ENCODE results near the gene FAM153A. TPM values are rescaled to one million over a fixed set of nuclear protein-coding genes. Genes with fewer than 3 reads are reported as not detected.
"Not testable (repeated sequence)": the region's sequence is repeated elsewhere in the genome, so short reads cannot be mapped to it uniquely, and the experiment has no call there.

The FAM153A gene
- total and polyA plus RNA-seq, 8 donors = 1.4 to 7.5 (median 4.3) TPM

DNA sequence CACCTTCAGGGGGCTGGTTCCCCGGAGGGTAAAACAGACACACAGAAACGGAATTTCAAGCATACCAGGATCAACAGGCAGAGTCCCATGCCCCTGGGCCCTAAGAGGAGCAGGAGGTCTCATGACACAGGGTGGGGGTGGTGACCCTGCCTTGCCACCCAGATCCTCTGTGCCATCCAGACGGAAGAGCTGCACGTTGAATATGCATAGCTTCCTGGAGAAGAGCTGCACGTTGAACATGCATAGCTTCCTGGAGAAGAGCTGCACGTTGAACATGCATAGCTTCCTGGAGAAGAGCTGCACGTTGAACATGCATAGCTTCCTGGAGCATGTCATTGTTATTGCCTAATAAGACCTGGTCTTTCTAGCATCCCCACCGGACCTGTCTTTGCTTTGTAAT lies 59.9 kb downstream of the FAM153A start:
- H3K9me3 ChIP-seq; H3K4me1 ChIP-seq; ATAC-seq; DNase-seq; FAIRE-seq; H3K27ac ChIP-seq; H3K36me3 ChIP-seq; intact Hi-C loops (cut with DNase I); H3K4me3 ChIP-seq; H3K27me3 ChIP-seq: not testable (repeated sequence)
- 70 to 87% methylated on average over 3 of the region's 8 CpGs for WGBS, 2 donors

DNA sequence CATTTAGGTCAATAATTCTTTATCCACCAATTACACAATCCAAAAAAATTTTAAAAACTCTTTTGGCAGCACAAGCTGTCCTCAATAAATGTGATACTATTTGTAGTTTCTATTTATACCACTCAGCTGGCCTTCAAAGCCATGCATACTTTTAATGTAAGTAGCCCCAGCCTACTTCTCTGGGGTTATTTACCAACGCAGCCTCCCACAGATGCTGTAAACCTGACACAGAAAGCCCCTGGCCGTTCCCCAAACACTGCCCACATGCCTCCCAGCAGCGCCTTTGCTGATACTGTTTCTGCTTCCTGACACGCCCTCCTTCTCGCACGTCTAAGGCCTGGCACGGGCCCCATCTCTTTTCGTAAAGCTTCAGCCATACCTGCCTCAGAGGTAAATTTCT lies 62.7 kb downstream of the FAM153A start:
- H3K9me3 ChIP-seq; H3K27ac ChIP-seq; H3K4me3 ChIP-seq; H3K36me3 ChIP-seq; DNase-seq; H3K27me3 ChIP-seq; intact Hi-C loops (cut with DNase I); H3K4me1 ChIP-seq; FAIRE-seq: not testable (repeated sequence)
- WGBS, 2 donors = no CpG with 5 or more reads among the region's 8 CpGs
- peak in 2 of 4 donors; percentile 23 to 37 for ATAC-seq

DNA sequence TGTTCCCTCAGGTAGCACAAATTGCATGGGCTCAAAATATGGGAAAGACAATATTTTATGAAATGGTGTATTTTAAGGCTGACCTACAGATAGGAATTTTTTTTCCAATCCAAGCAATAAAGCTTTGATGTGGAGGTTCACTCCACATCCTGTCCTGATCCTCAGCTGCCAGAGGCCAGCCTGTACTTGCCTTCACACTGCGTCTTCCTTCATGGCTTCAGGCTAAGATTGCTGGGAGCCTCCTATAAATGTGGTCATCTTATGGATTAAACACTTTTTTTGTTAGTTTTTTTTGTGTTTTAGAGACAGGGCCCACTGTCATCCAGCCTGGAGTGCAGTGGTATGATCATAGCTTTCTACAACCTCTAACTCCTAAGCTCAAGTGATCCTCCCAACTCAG lies 67.3 kb downstream of the FAM153A start:
- H3K27ac ChIP-seq; H3K4me3 ChIP-seq; FAIRE-seq; DNase-seq; H3K9me3 ChIP-seq; ATAC-seq; H3K27me3 ChIP-seq; H3K36me3 ChIP-seq; H3K4me1 ChIP-seq; intact Hi-C loops (cut with DNase I): not testable (repeated sequence)
- WGBS, 2 donors = 94 to 100% methylated on average over 1 of the region's 1 CpG

DNA sequence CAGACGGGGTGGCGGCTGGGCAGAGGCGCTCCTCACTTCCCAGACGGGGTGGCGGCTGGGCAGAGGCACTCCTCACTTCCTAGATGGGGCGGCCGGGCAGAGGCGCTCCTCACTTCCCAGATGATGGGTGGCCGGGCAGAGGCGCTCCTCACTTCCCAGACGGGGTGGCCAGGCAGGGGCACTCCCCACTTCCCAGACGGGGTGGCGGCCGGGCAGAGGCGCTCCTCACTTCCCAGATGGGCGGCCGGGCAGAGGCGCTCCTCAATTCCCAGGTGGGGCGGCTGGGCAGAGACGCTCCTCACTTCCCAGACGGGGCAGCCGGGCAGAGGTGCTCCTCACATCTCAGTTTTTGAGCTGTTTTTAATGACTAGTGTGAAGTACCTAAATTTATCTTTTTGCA lies 86.6 kb downstream of the FAM153A start:
- H3K4me1 ChIP-seq; DNase-seq; H3K27ac ChIP-seq; H3K4me3 ChIP-seq; H3K9me3 ChIP-seq; ATAC-seq; H3K36me3 ChIP-seq; FAIRE-seq; H3K27me3 ChIP-seq; intact Hi-C loops (cut with DNase I): not testable (repeated sequence)
- 94 to 97% methylated on average over 22 of the region's 22 CpGs for WGBS, 2 donors

DNA sequence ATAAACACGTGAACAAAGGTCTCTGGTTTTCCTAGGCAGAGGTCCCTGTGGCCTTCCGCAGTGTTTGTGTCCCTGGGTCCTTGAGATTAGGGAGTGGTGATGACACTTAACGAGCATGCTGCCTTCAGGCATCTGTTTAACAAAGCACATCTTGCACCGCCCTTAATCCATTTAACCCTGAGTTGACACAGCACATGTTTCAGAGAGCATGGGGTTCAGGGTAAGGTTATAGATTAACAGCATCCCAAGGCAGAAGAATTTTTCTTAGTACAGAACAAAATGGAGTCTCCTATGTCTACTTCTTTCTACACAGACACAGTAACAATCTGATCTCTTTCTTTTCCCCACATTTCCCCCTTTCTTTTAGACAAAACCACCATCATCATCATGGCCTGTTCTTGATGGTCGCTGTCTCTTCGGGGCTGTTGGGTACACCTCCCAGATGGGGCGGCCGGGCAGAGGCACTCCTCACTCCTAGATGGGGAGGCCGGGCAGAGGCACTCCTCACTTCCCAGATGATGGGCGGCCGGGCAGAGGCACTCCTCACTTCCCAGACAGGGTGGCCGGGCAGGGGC lies 87.3 kb downstream of the FAM153A start:
- H3K36me3 ChIP-seq; H3K4me1 ChIP-seq; FAIRE-seq; intact Hi-C loops (cut with DNase I); H3K9me3 ChIP-seq; H3K27me3 ChIP-seq; H3K4me3 ChIP-seq; H3K27ac ChIP-seq; ATAC-seq: not testable (repeated sequence)
- peak in 2 of 6 donors; percentile 17 to 46 for DNase-seq
- 85% methylated on average over 10 of the region's 12 CpGs for WGBS, 2 donors

DNA sequence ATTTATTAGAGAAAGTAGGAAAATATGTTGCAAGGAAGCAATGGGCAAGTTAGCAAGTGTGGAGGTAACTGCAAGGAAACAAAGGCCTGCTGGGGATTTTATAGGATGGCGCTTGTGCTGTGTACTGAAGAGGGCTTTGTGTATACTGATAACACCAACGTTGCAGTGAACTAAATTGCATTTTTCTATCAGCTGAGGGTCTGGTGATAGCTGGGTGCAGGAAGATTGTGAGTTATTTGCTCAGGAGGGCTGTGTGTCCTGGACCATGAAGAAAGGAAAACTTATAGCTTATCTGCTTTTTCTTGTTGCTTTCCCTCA lies 88.2 kb downstream of the FAM153A start:
- H3K36me3 ChIP-seq; H3K27me3 ChIP-seq; H3K4me3 ChIP-seq; H3K4me1 ChIP-seq; H3K27ac ChIP-seq; H3K9me3 ChIP-seq; DNase-seq; FAIRE-seq; intact Hi-C loops (cut with DNase I): not testable (repeated sequence)
- no CpG with 5 or more reads among the region's 2 CpGs for WGBS, 2 donors
- ATAC-seq = peak in 2 of 4 donors; percentile 19 to 28

DNA sequence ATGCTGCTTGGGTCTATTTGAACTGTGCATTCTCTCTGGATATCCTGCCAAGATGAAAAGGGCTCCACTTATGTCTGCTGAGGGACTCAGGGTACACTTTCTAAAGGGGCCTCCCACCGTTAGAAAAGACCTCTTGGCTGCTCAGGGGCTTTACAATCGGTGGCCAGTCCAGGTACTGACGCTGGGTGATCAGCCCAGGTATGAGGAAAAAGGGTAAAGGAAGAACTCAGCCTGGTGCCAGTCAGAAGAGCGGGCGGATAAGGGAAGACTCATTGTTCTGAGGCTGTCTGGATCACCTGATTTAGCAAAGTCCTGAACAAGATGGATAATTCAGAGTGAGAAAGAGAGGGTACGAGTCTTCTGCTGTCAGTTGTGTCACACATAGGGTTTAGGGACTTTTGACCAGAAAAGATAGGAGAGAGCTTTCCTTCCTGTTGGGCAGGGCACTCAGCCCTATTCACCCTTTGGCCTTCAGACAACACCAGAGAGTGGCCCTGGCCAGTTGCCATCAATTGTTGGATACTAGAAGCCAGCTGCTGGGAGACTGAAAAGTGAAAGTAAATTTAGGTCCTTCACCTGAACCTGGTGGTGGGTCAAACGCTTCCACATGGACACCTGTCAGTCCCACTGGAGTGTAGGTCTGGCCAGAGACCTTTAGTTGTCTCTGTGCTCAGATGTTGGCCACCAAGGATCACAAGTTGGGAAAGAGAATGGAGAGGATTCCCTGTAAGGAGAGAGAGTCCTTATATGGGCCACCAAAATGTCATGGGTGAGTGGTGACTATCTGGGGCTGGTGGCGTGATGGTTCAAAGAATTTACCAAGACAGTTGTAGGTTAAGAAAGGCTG lies 88.8 kb downstream of the FAM153A start:
- intact Hi-C loops (cut with DNase I); H3K4me3 ChIP-seq; H3K9me3 ChIP-seq; H3K36me3 ChIP-seq; FAIRE-seq; H3K27me3 ChIP-seq; H3K4me1 ChIP-seq: not testable (repeated sequence)
- DNase-seq (peak; percentile 71 to 91 (median 83)), ATAC-seq (peak; percentile 83 to 98 (median 96))
- peak overlapping the region in 1 of 4 donors; percentile 41 for H3K27ac ChIP-seq
- 67 to 76% methylated on average over 6 of the region's 8 CpGs for WGBS, 2 donors

DNA sequence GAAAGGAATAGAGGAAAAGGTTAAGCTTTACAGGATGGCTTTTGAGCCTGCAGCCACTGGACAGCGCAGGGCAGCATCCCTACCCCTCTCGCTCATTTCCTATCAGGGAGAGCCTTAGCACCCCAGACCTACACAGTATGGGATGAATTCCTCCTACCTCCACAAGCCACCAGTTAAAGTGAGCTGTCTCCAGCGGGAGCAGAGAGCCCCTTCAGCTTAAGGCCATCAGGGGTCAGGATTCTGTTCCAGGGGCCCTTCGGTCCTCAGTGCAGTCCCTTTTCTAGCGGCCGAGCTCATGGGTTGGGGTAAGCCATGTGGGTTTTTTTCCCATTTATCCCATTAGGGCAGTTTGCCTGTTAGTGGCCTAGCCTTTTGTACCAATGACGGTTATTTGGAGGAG lies 89.7 kb downstream of the FAM153A start:
- H3K9me3 ChIP-seq; H3K27ac ChIP-seq; H3K27me3 ChIP-seq; H3K36me3 ChIP-seq; FAIRE-seq; H3K4me1 ChIP-seq; ATAC-seq; H3K4me3 ChIP-seq; intact Hi-C loops (cut with DNase I); DNase-seq: not testable (repeated sequence)
- WGBS, 2 donors = 86 to 90% methylated on average over 3 of the region's 7 CpGs

DNA sequence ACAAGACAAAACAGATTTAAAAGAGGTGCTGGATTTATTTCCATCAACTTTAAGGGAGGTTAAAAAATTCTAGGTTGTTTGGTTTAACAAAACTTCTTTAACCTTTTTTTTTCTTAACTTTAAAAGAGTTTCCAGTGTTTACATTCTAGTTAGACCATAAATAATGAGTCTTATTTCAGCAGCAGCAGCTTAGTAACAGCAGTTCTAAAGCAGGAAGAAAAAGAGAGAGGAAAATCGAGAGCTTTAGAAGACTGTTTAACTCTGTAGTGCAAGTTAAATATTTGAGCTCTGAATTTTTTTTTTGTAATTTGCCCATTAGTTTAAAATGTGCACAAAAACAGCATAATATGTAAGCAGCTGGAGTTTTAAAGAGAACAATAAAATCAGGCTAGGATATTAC lies 90.2 kb downstream of the FAM153A start:
- H3K9me3 ChIP-seq; H3K36me3 ChIP-seq; H3K4me1 ChIP-seq; FAIRE-seq; ATAC-seq; H3K27ac ChIP-seq; DNase-seq; H3K4me3 ChIP-seq; H3K27me3 ChIP-seq; intact Hi-C loops (cut with DNase I): not testable (repeated sequence)
- whole genome bisulfite sequencing, 2 donors = 17 to 20% methylated on average over 1 of the region's 1 CpG

DNA sequence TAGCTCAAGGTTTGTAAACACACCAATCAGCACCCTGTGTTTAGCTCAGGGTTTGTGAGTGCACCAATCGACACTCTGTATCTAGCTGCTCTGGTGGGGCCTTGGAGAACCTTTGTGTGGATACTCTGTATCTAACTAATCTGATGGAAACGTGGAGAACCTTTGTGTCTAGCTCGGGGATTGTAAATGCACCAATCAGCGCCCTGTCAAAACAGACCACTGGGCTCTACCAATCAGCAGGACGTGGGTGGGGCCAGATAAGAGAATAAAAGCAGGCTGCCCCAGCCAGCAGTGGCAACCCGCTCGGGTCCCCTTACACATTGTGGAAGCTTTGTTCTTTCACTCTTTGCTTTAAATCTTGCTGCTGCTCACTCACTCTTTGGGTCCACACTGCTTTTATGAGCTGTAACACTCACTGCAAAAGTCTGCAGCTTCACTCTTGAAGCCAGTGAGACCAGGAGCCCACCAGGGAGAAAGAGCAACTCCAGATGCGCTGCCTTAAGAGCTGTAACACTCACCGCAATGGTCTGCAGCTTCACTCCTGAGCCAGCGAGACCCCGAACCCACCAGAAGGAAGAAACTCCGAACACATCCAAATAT lies 93.6 kb downstream of the FAM153A start:
- H3K4me1 ChIP-seq; DNase-seq; H3K27me3 ChIP-seq; H3K9me3 ChIP-seq; ATAC-seq; FAIRE-seq; H3K4me3 ChIP-seq; H3K36me3 ChIP-seq; H3K27ac ChIP-seq; intact Hi-C loops (cut with DNase I): not testable (repeated sequence)
- 89 to 94% methylated on average over 10 to 11 of the region's 12 CpGs for WGBS, 2 donors

DNA sequence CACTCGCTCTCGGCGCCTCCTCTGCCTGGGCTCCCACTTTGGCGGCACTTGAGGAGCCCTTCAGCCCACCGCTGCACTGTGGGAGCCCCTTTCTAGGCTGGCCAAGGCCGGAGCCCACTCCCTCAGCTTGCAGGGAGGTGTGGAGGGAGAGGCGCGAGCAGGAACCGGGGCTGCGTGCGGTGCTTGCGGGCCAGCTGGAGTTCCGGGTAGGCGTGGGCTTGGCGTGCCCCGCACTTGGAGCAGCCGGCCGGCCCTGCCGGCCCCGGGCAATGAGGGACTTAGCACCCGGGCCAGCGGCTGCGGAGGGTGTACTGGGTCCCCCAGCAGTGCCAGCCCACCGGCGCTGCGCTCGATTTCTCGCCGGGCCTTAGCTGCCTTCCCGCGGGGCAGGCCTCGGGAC lies 94.6 kb downstream of the FAM153A start:
- 98 to 100% methylated on average over 3 to 15 of the region's 32 CpGs for WGBS, 2 donors
- H3K4me3 ChIP-seq; H3K27ac ChIP-seq; H3K27me3 ChIP-seq; intact Hi-C loops (cut with DNase I); ATAC-seq; FAIRE-seq; H3K36me3 ChIP-seq; H3K4me1 ChIP-seq; DNase-seq; H3K9me3 ChIP-seq: not testable (repeated sequence)

DNA sequence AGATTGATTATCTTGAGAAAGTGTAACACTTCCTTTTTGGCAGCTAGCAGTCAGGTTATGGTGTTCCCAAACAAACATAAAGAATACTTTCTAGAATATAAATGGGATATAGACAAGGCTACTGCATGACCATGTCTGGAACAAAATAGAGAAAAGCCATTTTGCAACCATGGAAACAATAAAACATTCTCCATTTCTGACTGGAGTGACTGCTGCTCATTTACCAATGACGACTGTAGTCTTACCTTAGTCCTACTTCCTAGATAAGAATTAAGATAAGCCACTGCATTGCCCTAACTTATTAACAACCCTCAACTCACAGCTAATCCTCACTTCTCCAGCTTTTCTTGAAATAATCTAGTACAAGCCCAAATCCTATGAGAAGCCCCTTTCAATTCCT lies 100.8 kb downstream of the FAM153A start:
- DNase-seq; intact Hi-C loops (cut with DNase I); H3K36me3 ChIP-seq; H3K4me1 ChIP-seq; H3K4me3 ChIP-seq; H3K27me3 ChIP-seq; H3K9me3 ChIP-seq; H3K27ac ChIP-seq: not testable (repeated sequence)
- ATAC-seq (peak; percentile 41 to 68 (median 59)), FAIRE-seq (peak; percentile 89)
- 7 to 18% methylated on average over 1 of the region's 1 CpG for WGBS, 2 donors

All from pancreas (tissue), 10 donors.